PC-9 (cell line): ENCODE results near the gene HMX2.

Source experiments
- CTCF ChIP-seq: fragments of 200-600 bp; sonication (generic); conservative IDR thresholded peaks from 2 replicates; pipeline ENCODE4 v1.6.1; 2017; ENCODE audit warnings: mixed run types, antibody characterized with exemption, mild to moderate bottlenecking, moderate library complexity
- EZH2 ChIP-seq: fragments of 200-600 bp; sonication (generic); IDR thresholded peaks from 2 replicates; pipeline ENCODE4 v1.8.0; 2017; ENCODE audit warnings: antibody characterized with exemption, low read depth

- TF ChIP-seq CTCF (no peak), EZH2 (no peak)
Measured at GRCh38 chr10:123143825-123144168, 4.1 kb upstream of the HMX2 start.
